IPS DF 4.7 (cell line): ENCODE results near the gene P2RX6.

Source experiments
- DNase-seq: peaks from one replicate; pipeline ENCODE4 v3.0.0-alpha.2; 2013; ENCODE audit warnings: low spot score; ENCODE audit errors: extremely low read depth

The P2RX6 gene

DNA sequence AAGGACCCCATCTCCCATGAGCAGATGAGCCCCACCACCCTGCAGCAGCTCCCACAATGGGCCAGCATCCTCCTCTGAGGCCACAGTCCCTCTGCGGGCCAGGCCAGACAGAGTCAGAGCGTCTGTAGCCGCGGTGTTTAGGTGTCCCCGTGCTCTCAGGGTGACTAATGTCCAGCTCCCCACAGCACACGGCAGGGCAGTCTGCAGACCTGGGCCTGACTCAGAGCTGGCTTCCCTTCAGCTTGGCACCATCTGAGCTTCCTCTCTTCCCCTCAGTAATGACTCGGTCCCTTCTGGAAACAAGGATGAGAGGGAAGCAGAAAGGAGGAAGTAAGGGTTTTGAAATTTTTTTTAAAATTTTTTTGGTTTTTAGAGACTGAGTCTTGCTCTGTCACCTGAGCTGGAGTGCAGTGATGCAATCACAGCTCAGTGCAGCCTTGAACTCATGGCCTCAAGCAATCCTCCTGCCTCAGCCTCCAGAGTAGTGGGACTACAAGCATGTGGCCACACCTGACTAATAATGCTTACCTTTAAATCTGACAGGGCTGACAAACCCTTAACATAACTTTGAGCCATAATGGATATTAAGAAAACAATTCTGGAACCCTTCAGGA lies 59.2 kb downstream of the P2RX6 start:
- DNase-seq: no peak

DNA sequence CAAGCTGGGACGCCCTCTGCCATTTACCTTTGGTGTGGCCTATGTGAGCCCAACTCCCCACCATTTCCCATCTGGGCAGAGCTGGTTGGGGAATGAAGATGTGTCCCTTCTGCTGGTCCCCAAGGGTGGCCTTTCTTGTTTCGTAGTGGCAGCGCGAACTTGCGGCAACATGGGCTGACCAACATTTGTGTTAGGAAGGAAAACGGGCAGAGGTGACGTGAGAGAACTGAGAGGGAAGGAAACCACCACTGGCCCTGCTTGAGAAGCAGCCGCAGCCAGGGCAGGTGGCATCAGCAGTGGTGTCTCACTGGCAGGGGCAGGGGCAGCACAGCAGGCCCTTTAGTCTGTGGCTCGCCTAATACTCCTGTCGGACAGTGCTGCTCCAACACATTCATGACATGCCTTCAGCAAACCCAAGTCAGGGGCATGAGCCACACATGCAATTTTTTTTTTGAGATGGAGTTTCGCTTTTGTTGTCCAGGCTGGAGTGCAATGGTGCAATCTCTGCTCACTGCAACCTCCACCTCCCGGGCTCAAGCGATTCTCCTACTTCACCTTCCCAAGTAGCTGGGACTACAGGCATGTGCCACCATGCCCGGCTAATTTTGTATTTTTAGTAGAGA lies 60.7 kb downstream of the P2RX6 start:
- DNase-seq: no peak

DNA sequence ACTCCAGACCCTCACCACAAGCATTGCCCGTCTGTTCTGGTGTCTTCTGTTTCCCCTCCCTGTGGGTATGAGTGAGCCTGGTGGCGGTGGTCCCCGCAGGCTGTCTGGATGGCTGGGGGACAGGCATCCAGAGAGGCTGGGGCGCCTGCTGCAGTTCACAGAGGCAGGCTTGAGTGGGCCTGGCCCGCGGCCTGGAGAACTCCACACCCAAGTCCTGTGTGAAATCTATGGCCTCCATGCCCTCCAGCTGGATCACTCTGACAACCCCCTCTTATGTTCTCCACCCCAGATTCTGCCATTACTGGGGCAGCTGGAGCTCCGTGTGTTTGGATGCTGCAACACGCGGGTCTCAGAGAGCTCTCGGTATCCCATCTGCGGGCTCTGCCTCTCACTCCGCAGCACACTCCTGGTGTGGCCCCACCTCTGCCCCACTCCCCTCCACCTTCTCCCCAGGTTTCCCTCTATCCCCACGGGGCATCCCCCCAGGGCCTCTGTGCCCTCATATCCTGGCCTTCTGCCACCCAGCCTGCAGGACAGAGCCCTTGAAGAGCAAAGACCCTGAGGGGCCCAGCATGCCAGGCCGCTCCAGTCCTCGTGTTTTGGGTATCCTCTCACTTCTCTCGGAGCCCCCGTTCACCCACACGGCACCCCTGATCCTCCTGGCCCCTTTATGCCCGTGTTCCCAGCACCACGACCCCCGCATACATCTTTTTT lies 62.1 kb downstream of the P2RX6 start:
- DNase-seq: no peak
